ENCODE results near the gene ORAI3.

ORAI3 gene

GRCh38 chr16:30995927-30996323 lies 47.1 kb downstream of the ORAI3 start:
- intact Hi-C loops (cut with DNase I; ENCODE audit: low total_unique reads): loop anchor here (5.0 kb wide), 1 partner anchor 36 kb away; the partner anchor contains the start of gene STX4
- H3K4me3 ChIP-seq: peak overlapping the region in 1 of 2 donors; percentile 59
- H3K4me1 ChIP-seq: peaks cover 0 to 27% (median 17%) of the 10 kb centered on the region in 4 donors
- no peaks in the 10 kb centered on the region for H3K36me3 ChIP-seq
- no peak for DNase-seq
- no peak for TF ChIP-seq CTCF (IDR thresholded peaks at IDR 0.05)
- peak overlapping the region; percentile 71 to 79 for H3K27ac ChIP-seq
- H3K9me3 ChIP-seq: no peaks in the 10 kb centered on the region
- no peaks in the 10 kb centered on the region for H3K27me3 ChIP-seq

DNA sequence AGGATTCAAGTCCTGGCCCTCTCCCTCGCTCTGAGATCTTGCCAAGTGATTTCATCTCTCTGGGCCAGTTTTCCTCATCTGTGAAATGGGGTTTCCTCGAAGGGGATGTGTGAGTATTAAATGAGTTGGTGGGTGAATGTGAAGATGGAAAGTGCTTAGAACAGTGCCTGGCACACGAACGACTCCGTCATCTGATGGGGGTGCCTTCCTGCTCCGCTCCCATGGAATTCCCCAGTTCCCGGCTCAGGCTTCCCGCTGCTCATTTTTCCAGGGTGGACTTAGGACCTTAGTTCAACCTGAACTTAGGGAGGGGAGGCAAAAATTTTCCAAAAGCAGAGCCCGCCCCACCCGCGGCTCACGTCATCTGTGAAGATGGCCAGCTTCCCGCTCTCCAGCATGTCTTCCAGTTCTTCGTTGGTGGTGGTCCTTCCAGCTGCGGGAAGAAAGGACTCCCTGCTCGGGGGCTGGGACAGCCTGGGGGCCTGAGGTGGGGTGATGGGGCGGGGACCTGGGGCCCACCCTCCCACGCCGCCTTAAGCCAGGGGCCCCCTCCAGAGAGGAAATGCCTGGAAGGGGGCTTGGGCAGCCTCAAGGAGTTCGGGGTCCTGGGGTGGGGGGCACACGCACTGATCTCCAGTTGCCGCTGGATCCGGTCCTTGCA lies 47.6 kb downstream of the ORAI3 start:
- intact Hi-C loops (cut with DNase I; ENCODE audit: low total_unique reads): loop anchor here (5.0 kb wide), 1 partner anchor 36 kb away; the partner anchor contains the start of gene STX4
- Histone ChIP-seq H3K27ac (peak overlapping the region; percentile 71 to 79), H3K27me3 (no peaks in the 10 kb centered on the region), H3K36me3 (no peaks in the 10 kb centered on the region), H3K4me3 (peak overlapping the region; percentile 53 to 59), H3K4me1 (peaks cover 0 to 27% (median 17%) of the 10 kb centered on the region in 4 donors), H3K9me3 (no peaks in the 10 kb centered on the region)
- TF ChIP-seq CTCF (IDR thresholded peaks at IDR 0.05): no peak
- no peak for DNase-seq

GRCh38 chr16:30996985-30997724 lies 48.3 kb downstream of the ORAI3 start:
- no peaks in the 10 kb centered on the region for H3K36me3 ChIP-seq
- peak overlapping the region; percentile 71 to 79 for H3K27ac ChIP-seq
- TF ChIP-seq CTCF (IDR thresholded peaks at IDR 0.05): no peak
- H3K9me3 ChIP-seq: no peaks in the 10 kb centered on the region
- H3K27me3 ChIP-seq: no peaks in the 10 kb centered on the region
- DNase-seq: peak; percentile 81 to 91
- peaks cover 0 to 27% (median 17%) of the 10 kb centered on the region in 4 donors for H3K4me1 ChIP-seq
- intact Hi-C loops (cut with DNase I; ENCODE audit: low total_unique reads): loop anchor here (5.0 kb wide), 1 partner anchor 35 kb away; the partner anchor contains the start of gene STX4
- H3K4me3 ChIP-seq: peak overlapping the region; percentile 53 to 59

- no peak for TF ChIP-seq CTCF (IDR thresholded peaks at IDR 0.05)
- H3K27me3 ChIP-seq: no peaks in the 10 kb centered on the region
- H3K4me1 ChIP-seq: peaks cover 0 to 27% (median 17%) of the 10 kb centered on the region in 4 donors
- peak overlapping the region; percentile 53 to 59 for H3K4me3 ChIP-seq
- no peaks in the 10 kb centered on the region for H3K9me3 ChIP-seq
- no peaks in the 10 kb centered on the region for H3K36me3 ChIP-seq
- intact Hi-C loops (cut with DNase I; ENCODE audit: low total_unique reads): loop anchor here (5.0 kb wide), 1 partner anchor 34 kb away; the partner anchor contains the start of gene STX4
- H3K27ac ChIP-seq: peak overlapping the region; percentile 71 to 79
- no peak for DNase-seq
Observed at GRCh38 chr16:30997725-30998711, 49.1 kb downstream of the ORAI3 start.

Measured in tibial artery (tissue), 4 donors.